GM18498 (cell line): ENCODE data around the gene TTC28.
"Not testable (repeated sequence)": the region's sequence is repeated elsewhere in the genome, so short reads cannot be mapped to it uniquely, and the experiment has no call there.

Source experiments
- ATAC-seq: cut with Tn5 transposase; IDR thresholded peaks from one replicate; pipeline ENCODE4 v1.9.1; 2021; ENCODE audit warnings: mild to moderate bottlenecking, moderate library complexity; ENCODE audit not compliant: unreplicated experiment

TTC28 gene

GRCh38 chr22:28204382-28204781 is 475.3 kb downstream of the TTC28 start:
- no peak for ATAC-seq

GRCh38 chr22:28203286-28203685 is 476.4 kb downstream of the TTC28 start:
- no peak for ATAC-seq

GRCh38 chr22:28198692-28199091 is 480.9 kb downstream of the TTC28 start:
- ATAC-seq, result no peak

- ATAC-seq, result not testable (repeated sequence)
These were observed 488.1 kb downstream of the TTC28 start for GRCh38 chr22:28191571-28191970.

- ATAC-seq, result no peak
These were observed 491.3 kb downstream of the TTC28 start for GRCh38 chr22:28188178-28188879.

- ATAC-seq, result no peak
These were observed 492.0 kb downstream of the TTC28 start for GRCh38 chr22:28187612-28188011.

GRCh38 chr22:28186641-28187040 is 493.0 kb downstream of the TTC28 start:
- no peak for ATAC-seq

GRCh38 chr22:28185130-28185529 is 494.5 kb downstream of the TTC28 start:
- ATAC-seq, result no peak

- no peak for ATAC-seq
These were observed 496.4 kb downstream of the TTC28 start for GRCh38 chr22:28183078-28183860.

GRCh38 chr22:28180804-28181731 is 498.6 kb downstream of the TTC28 start:
- ATAC-seq, result no peak

- ATAC-seq, result no peak
These were observed 500.2 kb downstream of the TTC28 start for GRCh38 chr22:28179392-28179791.

GRCh38 chr22:28175730-28176492 is 503.7 kb downstream of the TTC28 start:
- ATAC-seq, result no peak

- ATAC-seq, result no peak
These were observed 505.1 kb downstream of the TTC28 start for GRCh38 chr22:28174509-28174908.

- no peak for ATAC-seq
These were observed 506.6 kb downstream of the TTC28 start for GRCh38 chr22:28172892-28173670.

- no peak for ATAC-seq
These were observed 507.9 kb downstream of the TTC28 start for GRCh38 chr22:28171712-28172111.

- no peak for ATAC-seq
These were observed 508.5 kb downstream of the TTC28 start for GRCh38 chr22:28171115-28171514.

GRCh38 chr22:28169314-28169713 is 510.3 kb downstream of the TTC28 start:
- not testable (repeated sequence) for ATAC-seq

GRCh38 chr22:28155808-28156207 is 523.8 kb downstream of the TTC28 start:
- ATAC-seq, result no peak

- ATAC-seq, result no peak
These were observed 524.8 kb downstream of the TTC28 start for GRCh38 chr22:28154861-28155260.
